Cardiac ventricle fibroblast (primary cell): ENCODE data around the gene ZNF263. TPM values are rescaled to one million over a fixed set of nuclear protein-coding genes. Genes with fewer than 3 reads are reported as not detected.

ENCODE experiments used
- total RNA-seq: library from RNA; depleted of rRNA; stranded (reverse); fragments of >200 nt; gene quantifications from 2 replicates; pipeline ENCODE4 v1.2.3, GENCODE V29; 2015

ZNF263 gene
- 30.3 and 32.1 TPM in 2 replicates for total RNA-seq

GRCh38 chr16:3282730-3283542 is at the start of gene ZNF263:
Gene ZNF263 (plus strand): TSS chr16:3283491. CDS start chr16:3283819, 328 bp downstream.

GRCh38 chr16:3234857-3235561 is 48.3 kb upstream of the ZNF263 start, which contains the start of gene ZNF200:
Gene ZNF200 (minus strand): TSS chr16:3235158. CDS start chr16:3233755, 1,403 bp downstream.

GRCh38 chr16:3256146-3256865 is 27.0 kb upstream of the ZNF263 start, which contains the start of gene MEFV:
Gene MEFV (minus strand): TSS chr16:3256633. CDS start chr16:3256587, 46 bp downstream.

DNA sequence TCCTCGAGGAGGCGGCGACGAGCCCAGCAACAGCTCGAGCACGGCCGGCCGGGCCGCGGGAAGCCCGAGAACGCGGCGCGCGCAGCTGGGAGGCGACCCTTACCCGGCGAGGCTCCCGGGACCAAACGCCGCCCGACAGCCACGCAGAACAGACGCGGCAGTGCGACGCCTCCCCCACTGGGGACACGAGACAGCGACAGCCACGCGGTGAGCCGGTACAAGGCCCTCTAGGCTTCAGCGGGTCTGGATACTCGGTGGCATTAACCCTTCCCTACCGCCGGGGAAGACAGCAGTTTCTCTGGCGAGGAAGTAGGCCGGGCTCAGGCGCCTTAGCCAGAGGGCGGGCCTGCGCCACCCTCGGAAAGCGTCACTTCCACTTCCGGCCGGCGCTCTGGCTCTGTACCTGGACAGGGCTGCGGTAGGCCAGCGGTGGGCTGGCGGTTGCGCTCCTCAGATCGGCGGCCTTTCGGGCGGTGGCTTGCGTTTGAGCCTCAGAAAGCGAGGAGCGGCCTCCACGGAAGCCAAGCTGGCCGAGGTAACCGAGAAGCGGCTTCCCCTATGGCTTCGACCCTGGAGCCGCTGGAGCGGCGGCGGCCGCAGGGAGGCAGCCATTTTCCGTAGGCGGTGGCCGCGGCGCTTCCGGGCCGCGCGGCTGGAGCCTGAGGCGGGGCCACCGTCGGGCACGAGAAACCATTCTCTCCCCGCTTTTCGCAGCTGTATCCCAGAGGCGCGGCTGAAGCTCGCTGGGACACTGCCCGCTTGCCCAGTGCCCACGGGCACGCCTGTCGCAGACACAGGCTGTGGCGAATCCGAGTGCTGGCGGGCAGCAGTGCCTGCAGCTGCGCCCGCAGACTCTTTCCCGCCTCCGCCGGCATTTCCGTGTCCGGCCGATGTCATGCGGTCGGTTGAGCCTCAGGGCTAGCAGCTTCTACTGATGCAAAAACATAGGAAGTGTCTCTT is 22.1 kb downstream of the ZNF263 start, which contains the start of the genes TIGD7 and ZNF75A:
Gene TIGD7 (minus strand): TSS at position 322 of the 960 bp plus-strand sequence. CDS start 4,816 bp downstream, outside the sequence.
Gene ZNF75A (plus strand): TSS at position 389 of the 960 bp plus-strand sequence. CDS start 2,932 bp downstream, outside the sequence.

Other genes with a start within 250 kb of the ZNF263 start
- gene BICDL2, start 246.5 kb upstream of the ZNF263 start, total RNA-seq = 0.15 and 0.25 TPM in 2 replicates
- not detected in 2 replicates for gene MMP25, start 236.9 kb upstream of the ZNF263 start, total RNA-seq
- gene IL32, start 217.9 kb upstream of the ZNF263 start, total RNA-seq = 20.7 and 26.7 TPM in 2 replicates
- gene ZSCAN10, start 184.2 kb upstream of the ZNF263 start, total RNA-seq = not detected in 2 replicates
- 11.3 and 11.6 TPM in 2 replicates for gene ZNF205, start 170.9 kb upstream of the ZNF263 start, total RNA-seq
- 7.8 and 11.2 TPM in 2 replicates for gene ZNF213, start 148.5 kb upstream of the ZNF263 start, total RNA-seq
- not detected in 2 replicates for gene OR1F1, start 95.3 kb upstream of the ZNF263 start, total RNA-seq
- 5.2 and 8.3 TPM in 2 replicates for gene ZNF200, start 48.3 kb upstream of the ZNF263 start, total RNA-seq
- 0.15 TPM in 1 of 2 replicates, not detected in the other for gene MEFV, start 26.9 kb upstream of the ZNF263 start, total RNA-seq
- 1.8 and 4.1 TPM in 2 replicates for gene TIGD7, start 21.9 kb downstream of the ZNF263 start, total RNA-seq
- 10.9 and 19.3 TPM in 2 replicates for gene ZNF75A, start 22.0 kb downstream of the ZNF263 start, total RNA-seq
- 0.12 TPM in 1 of 2 replicates, not detected in the other for gene OR2C1, start 72.4 kb downstream of the ZNF263 start, total RNA-seq
- gene ZSCAN32, start 117.5 kb downstream of the ZNF263 start, total RNA-seq = 7.8 and 9.2 TPM in 2 replicates
- 9.9 and 11.8 TPM in 2 replicates for gene ZNF174, start 117.7 kb downstream of the ZNF263 start, total RNA-seq
- 1.7 and 2.0 TPM in 2 replicates for gene ZNF597, start 160.0 kb downstream of the ZNF263 start, total RNA-seq
- gene NAA60, start 160.2 kb downstream of the ZNF263 start, total RNA-seq = 24.1 and 31.1 TPM in 2 replicates
- gene C16orf90, start 212.0 kb downstream of the ZNF263 start, total RNA-seq = not detected in 2 replicates
- 13.2 and 19.5 TPM in 2 replicates for gene CLUAP1, start 217.5 kb downstream of the ZNF263 start, total RNA-seq